ENCODE measurements around the gene FOXP1.
A peak's percentile ranks its signal among the peaks of the same experiment; 100 is the strongest.

The FOXP1 gene

GRCh38 chr3:71503525-71504249 lies 79.8 kb downstream of the FOXP1 start:
- DNase-seq, result no peak

- no peak for DNase-seq
Observed at GRCh38 chr3:71502066-71502625, 81.4 kb downstream of the FOXP1 start.

- DNase-seq, result no peak
Observed at GRCh38 chr3:71500696-71501095, 82.8 kb downstream of the FOXP1 start.

GRCh38 chr3:71499227-71499876 lies 84.2 kb downstream of the FOXP1 start:
- DNase-seq, result no peak

- no peak for DNase-seq
Observed at GRCh38 chr3:71498543-71498942, 85.0 kb downstream of the FOXP1 start.

- peak; percentile 1 for DNase-seq
Observed at GRCh38 chr3:71497971-71498444, 85.5 kb downstream of the FOXP1 start.

- DNase-seq, result peak; percentile 18
Observed at GRCh38 chr3:71497367-71497897, 86.1 kb downstream of the FOXP1 start.

- DNase-seq, result no peak
Observed at GRCh38 chr3:71495708-71496472, 87.6 kb downstream of the FOXP1 start.

- no peak for DNase-seq
Observed at GRCh38 chr3:71494212-71494611, 89.3 kb downstream of the FOXP1 start.

GRCh38 chr3:71492974-71493771 lies 90.4 kb downstream of the FOXP1 start:
- DNase-seq, result no peak

- no peak for DNase-seq
Observed at GRCh38 chr3:71492566-71492965, 91.0 kb downstream of the FOXP1 start.

GRCh38 chr3:71491154-71491752 lies 92.3 kb downstream of the FOXP1 start:
- no peak for DNase-seq

GRCh38 chr3:71490692-71491091 lies 92.8 kb downstream of the FOXP1 start:
- DNase-seq, result no peak

- DNase-seq, result no peak
Observed at GRCh38 chr3:71489315-71489761, 94.2 kb downstream of the FOXP1 start.

GRCh38 chr3:71488882-71489281 lies 94.6 kb downstream of the FOXP1 start:
- DNase-seq, result no peak

GRCh38 chr3:71488391-71488809 lies 95.1 kb downstream of the FOXP1 start:
- DNase-seq, result no peak

- no peak for DNase-seq
Observed at GRCh38 chr3:71487418-71487817, 96.1 kb downstream of the FOXP1 start.

GRCh38 chr3:71486831-71487230 lies 96.7 kb downstream of the FOXP1 start:
- DNase-seq, result no peak

GRCh38 chr3:71485896-71486295 lies 97.6 kb downstream of the FOXP1 start:
- no peak for DNase-seq

- no peak for DNase-seq
Observed at GRCh38 chr3:71484452-71484851, 99.1 kb downstream of the FOXP1 start.

- DNase-seq, result no peak
Observed at GRCh38 chr3:71484047-71484446, 99.5 kb downstream of the FOXP1 start.

GRCh38 chr3:71482771-71483170 lies 100.8 kb downstream of the FOXP1 start:
- no peak for DNase-seq

Data from NCI-H69 (cell line).